Endothelial cell of umbilical vein (primary cell): ENCODE data around the gene ZNF629.

Source experiments
- EZH2 ChIP-seq: IDR thresholded peaks from 2 replicates; pipeline ENCODE4 v1.6.1; 2012; ENCODE audit warnings: borderline replicate concordance, low read depth, mild to moderate bottlenecking, moderate library complexity, low read length, inconsistent platforms; ENCODE audit not compliant: severe bottlenecking
- GATA2 ChIP-seq: IDR thresholded peaks from 2 replicates; pipeline ENCODE4 v1.7.0; 2011; ENCODE audit warnings: low read depth, mild to moderate bottlenecking, moderate library complexity, mixed read lengths, low read length; ENCODE audit not compliant: insufficient read length, insufficient read depth
- POLR2A ChIP-seq: IDR thresholded peaks from 2 replicates; pipeline ENCODE4 v1.6.1; 2012; ENCODE audit warnings: low read depth, mild to moderate bottlenecking, control low read depth, low read length
- POLR2AphosphoS5 ChIP-seq: IDR thresholded peaks from 2 replicates; pipeline ENCODE4 v1.6.1; 2012; ENCODE audit warnings: low read depth, mild to moderate bottlenecking, control low read depth, low read length, moderate library complexity; ENCODE audit not compliant: insufficient read depth
- TF ChIP-seq, protein P1 (sequence below), 2 donors: IDR thresholded peaks; 1 replicate in 1 of 2; 2 replicates in 1 of 2; pipeline ENCODE4 v1.5.1; 2011; ENCODE audit warnings: low read length in 2 of 2, mild to moderate bottlenecking in 2 of 2, moderate library complexity in 2 of 2, control low read depth in 1 of 2, inconsistent platforms in 1 of 2, low read depth in 1 of 2; ENCODE audit not compliant: insufficient read depth in 1 of 2; ENCODE audit errors: extremely low read depth in 1 of 2

DNA sequence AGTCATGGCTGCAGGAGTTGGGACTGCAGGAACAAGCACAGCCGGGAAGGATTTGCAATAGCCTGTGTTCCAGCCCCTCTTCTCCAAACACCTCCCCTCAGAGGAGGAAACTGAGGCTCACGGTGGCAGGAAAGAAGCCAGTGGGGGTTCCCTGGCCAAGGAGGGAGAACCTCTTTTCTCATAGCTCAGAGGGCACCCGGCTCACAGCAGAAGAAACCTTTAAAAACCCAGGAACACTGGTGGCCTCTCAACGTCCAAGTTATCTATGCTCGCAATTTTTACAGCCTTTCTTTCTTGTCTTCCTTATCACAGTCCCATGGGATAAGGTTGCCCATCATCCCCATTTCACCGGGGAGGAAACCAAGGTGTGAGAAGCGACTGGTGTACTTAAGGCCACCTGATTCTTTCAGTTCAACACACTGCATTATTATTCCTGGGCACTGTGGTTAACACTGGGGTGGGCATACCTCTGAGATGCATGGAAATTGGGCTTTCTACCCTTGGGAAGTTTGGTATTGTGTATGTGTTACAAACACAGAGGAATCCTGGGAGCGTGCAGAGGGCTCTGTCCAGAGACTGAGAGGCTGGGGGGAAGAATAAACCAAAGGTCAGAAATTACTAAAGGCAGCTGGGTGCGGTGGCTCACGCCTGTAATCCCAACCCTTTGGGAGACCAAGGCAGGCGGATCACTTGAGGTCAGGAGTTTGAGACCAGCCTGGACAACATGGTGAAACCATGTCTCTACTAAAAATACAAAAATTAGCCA is 791 bp upstream of the ZNF629 start:
- TF ChIP-seq, protein P1, sequence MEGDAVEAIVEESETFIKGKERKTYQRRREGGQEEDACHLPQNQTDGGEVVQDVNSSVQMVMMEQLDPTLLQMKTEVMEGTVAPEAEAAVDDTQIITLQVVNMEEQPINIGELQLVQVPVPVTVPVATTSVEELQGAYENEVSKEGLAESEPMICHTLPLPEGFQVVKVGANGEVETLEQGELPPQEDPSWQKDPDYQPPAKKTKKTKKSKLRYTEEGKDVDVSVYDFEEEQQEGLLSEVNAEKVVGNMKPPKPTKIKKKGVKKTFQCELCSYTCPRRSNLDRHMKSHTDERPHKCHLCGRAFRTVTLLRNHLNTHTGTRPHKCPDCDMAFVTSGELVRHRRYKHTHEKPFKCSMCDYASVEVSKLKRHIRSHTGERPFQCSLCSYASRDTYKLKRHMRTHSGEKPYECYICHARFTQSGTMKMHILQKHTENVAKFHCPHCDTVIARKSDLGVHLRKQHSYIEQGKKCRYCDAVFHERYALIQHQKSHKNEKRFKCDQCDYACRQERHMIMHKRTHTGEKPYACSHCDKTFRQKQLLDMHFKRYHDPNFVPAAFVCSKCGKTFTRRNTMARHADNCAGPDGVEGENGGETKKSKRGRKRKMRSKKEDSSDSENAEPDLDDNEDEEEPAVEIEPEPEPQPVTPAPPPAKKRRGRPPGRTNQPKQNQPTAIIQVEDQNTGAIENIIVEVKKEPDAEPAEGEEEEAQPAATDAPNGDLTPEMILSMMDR (IDR thresholded peaks at IDR 0.05; ENCODE audit: extremely low read depth in 1 of 2, insufficient read depth in 1 of 2, low read depth in 1 of 2, low read length in 2 of 2) = no peak
- TF ChIP-seq POLR2A (no peak), EZH2 (no peak), POLR2AphosphoS5 (no peak), GATA2 (no peak)
